ENCODE measurements around the gene CCDC127. TPM values are rescaled to one million over a fixed set of nuclear protein-coding genes. Genes with fewer than 3 reads are reported as not detected.

Gene CCDC127
- total RNA-seq, 2 experiments from 2014 or later = 1.9 to 2.8 TPM

DNA sequence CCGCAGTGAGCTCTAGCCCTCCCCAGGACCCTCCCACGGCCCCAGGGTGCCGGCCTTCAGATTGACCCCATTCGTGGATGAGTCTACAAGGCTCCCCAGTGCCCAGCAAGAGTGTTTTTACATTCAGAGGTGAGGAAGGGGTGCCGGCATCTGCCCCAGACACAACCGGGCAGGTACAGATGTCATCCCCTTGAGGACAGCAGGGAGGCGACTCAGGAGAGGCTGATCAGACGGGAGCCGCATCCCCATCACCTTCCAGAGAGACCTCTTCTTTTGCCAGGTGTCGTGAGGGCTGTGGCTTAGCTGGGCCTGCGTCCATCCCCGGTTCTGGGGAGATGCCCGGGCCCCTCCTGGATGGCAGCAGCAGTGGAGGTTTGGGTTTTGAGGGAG is 30.9 kb downstream of the CCDC127 start:
- Histone ChIP-seq H3K27ac (ENCODE audit: low read depth in 1 of 2, low read length in 2 of 2) (no peak overlapping the region), H3K4me3 (ENCODE audit: low read length) (no peak overlapping the region), H3K27me3 (ENCODE audit: control insufficient read depth in 1 of 2, insufficient read depth in 2 of 2, low read length in 2 of 2) (peaks cover 4 to 5% of the 10 kb centered on the region in 2 experiments), H3K4me1 (ENCODE audit: insufficient read depth, low read length) (peaks cover 17% of the 10 kb centered on the region), H3K9me3 (ENCODE audit: control insufficient read depth in 1 of 2, insufficient read depth in 1 of 2, low read length in 2 of 2) (peaks cover 0 to 8% of the 10 kb centered on the region in 2 experiments), H3K36me3 (ENCODE audit: insufficient read depth, low read length) (no peaks in the 10 kb centered on the region)
- TF ChIP-seq, protein P1, sequence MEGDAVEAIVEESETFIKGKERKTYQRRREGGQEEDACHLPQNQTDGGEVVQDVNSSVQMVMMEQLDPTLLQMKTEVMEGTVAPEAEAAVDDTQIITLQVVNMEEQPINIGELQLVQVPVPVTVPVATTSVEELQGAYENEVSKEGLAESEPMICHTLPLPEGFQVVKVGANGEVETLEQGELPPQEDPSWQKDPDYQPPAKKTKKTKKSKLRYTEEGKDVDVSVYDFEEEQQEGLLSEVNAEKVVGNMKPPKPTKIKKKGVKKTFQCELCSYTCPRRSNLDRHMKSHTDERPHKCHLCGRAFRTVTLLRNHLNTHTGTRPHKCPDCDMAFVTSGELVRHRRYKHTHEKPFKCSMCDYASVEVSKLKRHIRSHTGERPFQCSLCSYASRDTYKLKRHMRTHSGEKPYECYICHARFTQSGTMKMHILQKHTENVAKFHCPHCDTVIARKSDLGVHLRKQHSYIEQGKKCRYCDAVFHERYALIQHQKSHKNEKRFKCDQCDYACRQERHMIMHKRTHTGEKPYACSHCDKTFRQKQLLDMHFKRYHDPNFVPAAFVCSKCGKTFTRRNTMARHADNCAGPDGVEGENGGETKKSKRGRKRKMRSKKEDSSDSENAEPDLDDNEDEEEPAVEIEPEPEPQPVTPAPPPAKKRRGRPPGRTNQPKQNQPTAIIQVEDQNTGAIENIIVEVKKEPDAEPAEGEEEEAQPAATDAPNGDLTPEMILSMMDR (IDR thresholded peaks at IDR 0.05) = no peak
- Mint-ChIP-seq H3K36me3 (ENCODE audit: low read depth) (no peaks in the 10 kb centered on the region), H3K4me1 (ENCODE audit: low read depth) (peaks cover 7% of the 10 kb centered on the region), H3K27me3 (peaks cover 7% of the 10 kb centered on the region), H3K4me3 (no peak overlapping the region), H3K9me3 (no peaks in the 10 kb centered on the region), H3K27ac (no peak overlapping the region)
- CTCF ChIA-PET = no interaction called here
- DNase-seq (no peak), ATAC-seq (ENCODE audit: poor library complexity) (no peak)
- POLR2A ChIA-PET = no interaction called here
- intact Hi-C loops (cut with DNase I, micrococcal nuclease) = no loop called here

DNA sequence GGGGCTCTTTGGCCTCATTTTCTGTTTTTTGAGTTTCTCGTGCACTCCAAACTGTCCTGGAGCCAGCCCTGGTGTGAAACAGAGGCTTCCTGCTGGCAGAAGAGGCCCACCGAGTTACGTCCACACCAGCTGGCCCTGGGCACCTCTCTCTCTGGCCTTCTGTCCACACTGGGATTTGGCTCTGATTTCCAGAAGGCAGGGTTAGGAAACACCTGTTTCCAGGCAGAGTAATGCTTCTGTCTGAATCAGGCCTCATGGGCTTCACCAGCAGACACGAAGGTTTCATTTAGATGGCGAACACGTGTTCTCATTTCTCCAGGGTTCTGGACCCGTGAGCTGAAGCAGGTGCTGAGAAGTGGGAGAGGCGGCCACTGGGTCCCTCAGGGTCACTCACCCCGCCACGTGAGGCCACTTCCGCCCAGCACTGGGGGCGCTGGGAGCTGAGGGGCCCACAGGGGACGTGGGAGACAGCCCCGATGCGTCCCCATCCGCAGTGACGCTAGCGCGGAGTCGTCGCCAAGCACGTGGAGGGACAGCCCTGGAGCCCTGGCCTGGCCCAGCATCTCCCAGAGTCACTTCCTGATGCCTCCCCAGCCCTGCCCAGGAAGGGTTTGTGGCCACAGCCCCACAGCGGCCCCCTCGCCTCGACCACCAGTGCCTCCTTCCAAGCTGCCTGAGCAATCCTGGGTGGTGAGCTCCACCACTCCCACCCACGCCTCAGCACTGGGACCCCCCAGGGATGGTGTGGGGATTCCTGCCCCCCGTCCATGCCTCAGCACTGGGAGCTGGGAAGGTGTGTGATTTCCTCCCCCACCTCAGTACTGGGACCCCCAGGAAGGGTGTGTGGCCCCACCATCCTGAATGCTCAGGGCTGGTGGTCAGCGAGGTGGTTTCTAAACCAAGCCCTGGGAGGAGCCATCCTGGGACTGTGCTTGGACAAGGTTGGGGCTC is 31.6 kb downstream of the CCDC127 start:
- no peak overlapping the region for H3K4me3 Mint-ChIP-seq
- no peak overlapping the region for H3K27ac Mint-ChIP-seq
- ChIA-PET POLR2A (no interaction called here), CTCF (no interaction called here)
- H3K36me3 ChIP-seq (ENCODE audit: insufficient read depth, low read length) = no peaks in the 10 kb centered on the region
- H3K27ac ChIP-seq (ENCODE audit: low read depth in 1 of 2, low read length in 2 of 2) = no peak overlapping the region
- TF ChIP-seq, protein P1 (IDR thresholded peaks at IDR 0.05) = no peak
- no peak for DNase-seq
- peaks cover 1 to 4% of the 10 kb centered on the region in 2 experiments for H3K27me3 ChIP-seq (ENCODE audit: control insufficient read depth in 1 of 2, insufficient read depth in 2 of 2, low read length in 2 of 2)
- peaks cover 7% of the 10 kb centered on the region for H3K27me3 Mint-ChIP-seq
- peaks cover 7% of the 10 kb centered on the region for H3K4me1 Mint-ChIP-seq (ENCODE audit: low read depth)
- H3K36me3 Mint-ChIP-seq (ENCODE audit: low read depth) = no peaks in the 10 kb centered on the region
- peaks cover 0 to 8% of the 10 kb centered on the region in 2 experiments for H3K9me3 ChIP-seq (ENCODE audit: control insufficient read depth in 1 of 2, insufficient read depth in 1 of 2, low read length in 2 of 2)
- intact Hi-C loops (cut with DNase I, micrococcal nuclease) = no loop called here
- H3K9me3 Mint-ChIP-seq = no peaks in the 10 kb centered on the region
- peaks cover 15% of the 10 kb centered on the region for H3K4me1 ChIP-seq (ENCODE audit: insufficient read depth, low read length)
- H3K4me3 ChIP-seq (ENCODE audit: low read length) = no peak overlapping the region
- no peak for ATAC-seq (ENCODE audit: poor library complexity)

DNA sequence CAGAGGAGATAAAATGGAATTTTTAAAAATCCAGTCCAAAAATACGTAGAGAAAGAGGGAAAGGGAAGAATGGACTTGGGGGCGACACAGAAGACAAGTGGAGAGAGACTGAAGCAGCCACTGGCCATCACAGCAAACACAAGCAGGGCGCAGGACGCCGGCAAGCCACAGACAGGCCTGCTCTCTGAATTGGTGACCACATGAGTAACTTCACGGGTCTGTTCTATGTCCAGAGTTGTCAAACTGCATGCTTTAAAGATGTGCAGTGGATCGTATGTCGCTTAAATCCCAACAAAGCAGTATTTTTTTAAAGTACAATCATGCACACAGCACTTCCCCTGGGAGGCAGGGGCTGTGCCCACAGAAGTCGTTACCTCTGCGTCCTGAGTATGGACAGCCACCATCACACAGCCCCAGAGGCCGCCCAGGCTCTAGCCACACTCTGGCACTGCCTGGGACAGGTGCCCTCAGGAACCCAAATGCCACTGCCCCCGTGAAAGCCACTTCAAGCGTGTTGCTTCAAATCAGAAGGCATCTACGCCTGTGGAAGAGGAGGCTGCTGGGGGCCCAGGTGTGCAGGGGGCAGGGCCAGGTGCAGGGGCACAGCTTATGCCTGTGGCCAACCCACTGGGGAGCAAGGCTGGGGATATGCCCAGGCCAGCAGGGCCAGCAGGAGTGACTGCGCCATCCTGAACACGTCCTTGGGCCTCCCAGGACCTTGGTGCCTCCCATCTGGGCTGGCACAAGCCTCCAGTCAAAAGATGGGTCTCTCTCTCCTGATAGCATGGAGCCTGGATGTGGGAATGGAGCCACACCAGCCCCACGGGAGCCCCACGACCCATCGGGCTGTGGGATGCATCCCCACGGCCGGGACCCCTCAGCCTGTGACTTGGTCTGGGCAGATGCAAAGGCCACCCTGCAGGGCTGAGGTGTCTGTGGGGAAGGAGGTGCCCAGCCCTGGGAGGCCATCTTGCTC is 32.6 kb downstream of the CCDC127 start:
- intact Hi-C loops (cut with DNase I, micrococcal nuclease) = no loop called here
- ATAC-seq (ENCODE audit: poor library complexity) (no peak), DNase-seq (no peak)
- ChIA-PET CTCF (no interaction called here), POLR2A (no interaction called here)
- Mint-ChIP-seq H3K27me3 (peaks cover 7% of the 10 kb centered on the region), H3K27ac (no peak overlapping the region), H3K9me3 (no peaks in the 10 kb centered on the region), H3K4me3 (no peak overlapping the region), H3K36me3 (ENCODE audit: low read depth) (no peaks in the 10 kb centered on the region), H3K4me1 (ENCODE audit: low read depth) (peaks cover 7% of the 10 kb centered on the region)
- TF ChIP-seq, protein P1 (IDR thresholded peaks at IDR 0.05) = no peak
- H3K4me1 ChIP-seq (ENCODE audit: insufficient read depth, low read length) = peaks cover 10% of the 10 kb centered on the region
- no peak overlapping the region for H3K27ac ChIP-seq (ENCODE audit: low read depth in 1 of 2, low read length in 2 of 2)
- no peaks in the 10 kb centered on the region for H3K36me3 ChIP-seq (ENCODE audit: insufficient read depth, low read length)
- no peak overlapping the region for H3K4me3 ChIP-seq (ENCODE audit: low read length)
- H3K27me3 ChIP-seq (ENCODE audit: control insufficient read depth in 1 of 2, insufficient read depth in 2 of 2, low read length in 2 of 2) = no peaks in the 10 kb centered on the region
- H3K9me3 ChIP-seq (ENCODE audit: control insufficient read depth in 1 of 2, insufficient read depth in 1 of 2, low read length in 2 of 2) = no peaks in the 10 kb centered on the region
